ENCODE data around the gene CAD.

CAD gene

GRCh38 chr2:27225526-27225925 lies 8.4 kb downstream of the CAD start:
- DNase-seq (ENCODE audit: low read depth), result no peak

- DNase-seq (ENCODE audit: low read depth), result no peak
Observed at GRCh38 chr2:27227501-27227900, 10.3 kb downstream of the CAD start.

GRCh38 chr2:27231921-27232320 lies 14.8 kb downstream of the CAD start:
- DNase-seq (ENCODE audit: low read depth), result no peak

DNA sequence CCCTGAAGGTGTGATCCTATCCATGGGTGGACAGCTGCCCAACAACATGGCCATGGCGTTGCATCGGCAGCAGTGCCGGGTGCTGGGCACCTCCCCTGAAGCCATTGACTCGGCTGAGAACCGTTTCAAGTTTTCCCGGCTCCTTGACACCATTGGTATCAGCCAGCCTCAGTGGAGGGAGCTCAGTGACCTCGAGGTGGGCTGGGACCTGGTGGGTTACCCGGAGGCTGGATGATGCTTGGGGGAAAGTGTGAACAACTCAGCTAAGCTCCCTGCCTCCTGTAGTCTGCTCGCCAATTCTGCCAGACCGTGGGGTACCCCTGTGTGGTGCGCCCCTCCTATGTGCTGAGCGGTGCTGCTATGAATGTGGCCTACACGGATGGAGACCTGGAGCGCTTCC lies 16.2 kb downstream of the CAD start:
- DNase-seq (ENCODE audit: low read depth), result no peak

GRCh38 chr2:27236136-27236535 lies 19.0 kb downstream of the CAD start:
- no peak for DNase-seq (ENCODE audit: low read depth)

DNA sequence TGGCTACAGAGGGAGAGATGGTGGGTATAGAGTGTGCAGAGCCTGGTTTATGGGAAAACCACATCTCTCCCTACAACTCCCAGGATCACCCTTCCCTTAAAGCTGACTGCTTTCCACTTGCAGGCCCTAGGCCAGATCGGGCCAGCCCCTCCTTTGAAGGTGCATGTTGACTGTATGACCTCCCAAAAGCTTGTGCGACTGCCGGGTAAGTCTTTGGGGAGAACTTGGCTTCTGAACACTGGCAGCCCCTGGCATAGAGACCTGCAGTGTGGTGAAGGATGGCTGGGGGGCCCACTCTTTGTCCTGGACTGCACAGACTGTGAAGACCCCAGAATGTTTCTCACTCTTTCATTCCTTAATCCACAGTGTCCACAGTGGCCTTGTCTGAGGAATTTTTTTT lies 19.5 kb downstream of the CAD start:
- DNase-seq (ENCODE audit: low read depth), result no peak

- no peak for DNase-seq (ENCODE audit: low read depth)
Observed at GRCh38 chr2:27237341-27237945, 20.3 kb downstream of the CAD start.

GRCh38 chr2:27238976-27239375 lies 21.8 kb downstream of the CAD start:
- DNase-seq (ENCODE audit: low read depth), result no peak

DNA sequence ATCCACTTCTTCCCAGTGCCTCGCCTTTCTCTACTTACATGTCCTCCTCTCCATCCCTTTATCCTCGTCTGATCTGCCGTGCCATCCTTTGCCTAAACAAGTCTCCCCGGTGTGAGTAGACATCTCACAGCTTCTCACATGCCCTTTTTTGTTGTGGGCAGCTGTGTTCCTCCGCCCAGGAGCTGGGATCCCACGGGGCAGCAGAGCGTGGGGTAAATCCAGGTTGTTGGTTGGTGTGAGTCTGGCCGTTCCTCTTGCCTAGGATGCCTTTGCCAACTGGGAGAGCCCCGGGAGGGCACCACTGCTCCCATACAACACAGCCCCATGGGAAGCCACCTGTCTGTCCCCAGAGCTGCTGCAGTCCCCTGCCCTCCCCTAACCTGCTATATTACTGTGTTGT lies 23.2 kb downstream of the CAD start:
- DNase-seq (ENCODE audit: low read depth), result no peak

DNA sequence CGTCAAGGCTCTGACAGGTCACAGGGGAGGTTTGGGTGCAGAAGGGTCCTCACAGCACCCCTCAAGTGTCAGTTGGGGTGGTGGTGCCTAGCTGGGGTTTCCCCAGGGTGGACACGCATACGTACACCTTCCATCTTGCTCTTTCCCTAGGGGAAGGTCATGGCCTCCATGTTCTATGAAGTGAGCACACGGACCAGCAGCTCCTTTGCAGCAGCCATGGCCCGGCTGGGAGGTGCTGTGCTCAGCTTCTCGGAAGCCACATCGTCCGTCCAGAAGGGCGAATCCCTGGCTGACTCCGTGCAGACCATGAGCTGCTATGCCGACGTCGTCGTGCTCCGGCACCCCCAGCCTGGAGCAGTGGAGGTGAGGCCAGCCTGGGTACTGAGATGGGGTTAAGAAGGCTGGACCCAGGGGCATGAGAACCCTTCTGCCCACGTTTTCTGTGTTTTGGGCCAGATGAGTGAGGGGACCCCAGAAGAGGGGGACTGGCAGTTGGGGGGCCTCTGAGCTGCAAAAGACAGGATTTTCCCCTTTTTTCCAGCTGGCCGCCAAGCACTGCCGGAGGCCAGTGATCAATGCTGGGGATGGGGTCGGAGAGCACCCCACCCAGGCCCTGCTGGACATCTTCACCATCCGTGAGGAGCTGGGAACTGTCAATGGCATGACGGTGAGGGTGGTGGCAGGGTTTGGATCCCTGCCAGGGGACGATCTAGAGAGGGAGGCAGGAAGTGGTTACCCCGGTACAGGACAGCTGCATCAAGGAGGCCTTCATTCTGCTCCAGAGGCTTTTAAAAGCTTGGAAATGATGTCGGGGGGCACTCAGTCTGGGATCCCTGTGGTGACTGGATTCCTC lies 24.8 kb downstream of the CAD start:
- DNase-seq (ENCODE audit: low read depth), result no peak

DNA sequence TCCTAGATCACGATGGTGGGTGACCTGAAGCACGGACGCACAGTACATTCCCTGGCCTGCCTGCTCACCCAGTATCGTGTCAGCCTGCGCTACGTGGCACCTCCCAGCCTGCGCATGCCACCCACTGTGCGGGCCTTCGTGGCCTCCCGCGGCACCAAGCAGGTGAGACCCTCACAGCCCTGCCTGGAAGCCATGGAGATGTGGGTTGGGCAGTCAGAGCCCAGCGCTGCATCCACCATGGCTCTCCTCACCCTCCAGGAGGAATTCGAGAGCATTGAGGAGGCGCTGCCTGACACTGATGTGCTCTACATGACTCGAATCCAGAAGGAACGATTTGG lies 25.4 kb downstream of the CAD start:
- no peak for DNase-seq (ENCODE audit: low read depth)

GRCh38 chr2:27243391-27244130 lies 26.4 kb downstream of the CAD start:
- DNase-seq (ENCODE audit: low read depth), result no peak

DNA sequence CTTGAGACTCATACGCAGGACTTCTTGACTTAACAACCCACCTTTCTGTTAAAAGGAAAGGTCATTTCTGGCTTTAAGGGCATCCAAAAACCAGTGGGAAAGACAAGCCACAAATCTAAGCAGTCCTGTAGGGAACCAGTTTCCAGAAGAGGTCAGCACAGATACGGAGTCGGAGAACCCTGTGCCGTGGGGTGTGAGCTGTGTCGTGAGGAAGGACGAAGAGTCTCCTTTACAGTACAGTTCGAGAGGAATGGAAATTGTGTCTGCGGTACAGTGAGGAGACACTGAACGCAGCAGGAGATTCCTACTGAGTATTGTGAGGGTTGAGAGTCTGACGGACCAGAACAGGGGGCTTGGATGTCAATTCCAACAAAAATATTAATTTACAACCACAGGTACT lies 27.9 kb downstream of the CAD start:
- no peak for DNase-seq (ENCODE audit: low read depth)

DNA sequence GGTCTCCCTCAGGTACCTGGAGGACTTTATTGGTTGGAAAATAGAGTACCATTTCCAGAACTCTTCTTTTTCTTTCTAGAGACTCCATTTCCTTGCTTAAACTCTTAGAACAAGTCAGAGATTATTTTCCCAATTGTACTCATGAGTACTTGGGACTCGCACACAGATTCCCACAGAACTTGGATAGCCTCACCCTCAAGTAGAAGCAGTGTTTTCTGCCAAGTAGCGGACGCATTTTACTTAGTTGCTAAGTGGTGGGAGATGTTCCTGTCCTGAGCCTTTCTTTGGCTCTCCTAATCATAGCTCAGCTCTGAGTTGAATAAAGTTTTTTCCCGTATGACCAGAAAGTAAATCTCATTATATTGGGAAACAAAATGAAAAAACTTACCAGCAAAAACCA lies 28.5 kb downstream of the CAD start:
- no peak for DNase-seq (ENCODE audit: low read depth)

GRCh38 chr2:27247893-27248292 lies 30.7 kb downstream of the CAD start:
- DNase-seq (ENCODE audit: low read depth), result no peak

GRCh38 chr2:27249159-27249890 lies 32.2 kb downstream of the CAD start:
- DNase-seq (ENCODE audit: low read depth), result no peak

GRCh38 chr2:27249891-27250651 lies 32.9 kb downstream of the CAD start:
- DNase-seq (ENCODE audit: low read depth), result no peak

GRCh38 chr2:27250652-27251379 lies 33.6 kb downstream of the CAD start:
- DNase-seq (ENCODE audit: low read depth), result no peak

- DNase-seq (ENCODE audit: low read depth), result no peak
Observed at GRCh38 chr2:27251766-27252165, 34.6 kb downstream of the CAD start.

- DNase-seq (ENCODE audit: low read depth), result no peak
Observed at GRCh38 chr2:27255187-27255586, 38.0 kb downstream of the CAD start.

GRCh38 chr2:27255660-27256059 lies 38.5 kb downstream of the CAD start:
- no peak for DNase-seq (ENCODE audit: low read depth)

Data from stimulated activated CD4-positive, alpha-beta T cell treated with anti-CD3 and anti-CD28 coated beads, Interleukin-2, amount 100 ng/mL, for 4 hours (primary cell).